Stomach (tissue), 9 donors: ENCODE results near the gene FAM222A. TPM values are rescaled to one million over a fixed set of nuclear protein-coding genes. Genes with fewer than 3 reads are reported as not detected.

Experiments
- DNase-seq, 2 donors: peaks; one replicate each; pipeline versions ENCODE4 v3.0.0 to v3.0.0-alpha.2; 2013 to 2019
- H3K27ac ChIP-seq, 5 donors: fragments of 200-600 bp in 4 of 5; sonication (generic) in 4 of 5; one replicate each; pipeline ENCODE4 v1.5.1; 2013 to 2019; ENCODE audit warnings: mild to moderate bottlenecking in 1 of 5, moderate library complexity in 1 of 5
- H3K27me3 ChIP-seq, 3 donors: fragments of 200-600 bp; sonication (generic); one replicate each; pipeline ENCODE4 v1.5.1; 2017 to 2019; ENCODE audit warnings: mixed run types in 1 of 3
- H3K36me3 ChIP-seq, 4 donors: fragments of 200-600 bp; sonication (generic); 1 replicate in 3 of 4; 2 replicates in 1 of 4; pipeline ENCODE4 v1.5.1; 2016 to 2019
- H3K4me1 ChIP-seq, 4 donors: fragments of 200-600 bp; sonication (generic); one replicate each; pipeline ENCODE4 v1.5.1; 2016 to 2019
- H3K4me3 ChIP-seq, 4 donors: fragments of 200-600 bp; sonication (generic) in 3 of 4; one replicate each; pipeline ENCODE4 v1.5.1; 2016 to 2019; ENCODE audit warnings: mild to moderate bottlenecking in 1 of 4
- H3K9me3 ChIP-seq, 4 donors: fragments of 200-600 bp; sonication (generic); one replicate each; pipeline ENCODE4 v1.5.1; 2016 to 2019
- CTCF ChIP-seq, 7 experiments: fragments of 450-650 bp in 4 of 7; fragments of 200-600 bp in 3 of 7; sonication (generic) in 3 of 7; IDR thresholded peaks; one replicate each; pipeline ENCODE4 v1.5.1; 2016 to 2019; ENCODE audit warnings: antibody characterized with exemption in 7 of 7, control low read depth in 2 of 7, mild to moderate bottlenecking in 1 of 7
- EP300 ChIP-seq: sonication (generic); formaldehyde crosslinking; IDR thresholded peaks from one replicate; pipeline ENCODE4 v1.6.1; 2017; ENCODE audit warnings: antibody characterized with exemption
- POLR2A ChIP-seq, 4 donors: fragments of 450-650 bp; IDR thresholded peaks; one replicate each; pipeline ENCODE4 v1.6.1; 2016; ENCODE audit warnings: antibody characterized with exemption in 4 of 4, control low read depth in 2 of 4, mild to moderate bottlenecking in 1 of 4, moderate library complexity in 1 of 4
- POLR2AphosphoS5 ChIP-seq, 3 donors: sonication (generic); formaldehyde crosslinking; IDR thresholded peaks; one replicate each; pipeline ENCODE4 v1.6.1; 2016; ENCODE audit warnings: antibody characterized with exemption in 3 of 3
- WGBS, 5 donors: extraction: QIAGEN DNeasy Blood & Tissue Kit in 3 of 5; methylation state at CpG; one replicate each; pipeline versions ENCODE4 v1.1.5 to v1.1.7; 2013 to 2018; 5-methylcytosine and 5-hydroxymethylcytosine counted together
- intact Hi-C: fragments of 100-400 bp; cut with DNase I; formaldehyde crosslinking; loops from one replicate; pipeline ENCODE4 v1.15.1; 2023; ENCODE audit warnings: low total_unique reads
- polyA plus RNA-seq, 3 donors: library from polyadenylated mRNA; stranded (reverse); fragments of 200-250 nt; gene quantifications; one replicate each; pipeline ENCODE4 v1.2.3, GENCODE V29; 2013
- total RNA-seq, 5 donors: library from RNA; depleted of rRNA; stranded (reverse); fragments of >200 nt; gene quantifications; one replicate each; pipeline versions ENCODE4 v1.1.0 to v1.2.3, GENCODE V29; 2014 to 2016
- donor health status: healthy with polysubstance abuse.
- donor health status: Bipolar disorder and iron deficiency.
- donor health status: healthy.

FAM222A gene
- total and polyA plus RNA-seq, 8 donors, result 1.7 to 19.7 (median 4.5) TPM

GRCh38 chr12:109778684-109779083 is 65.1 kb downstream of the FAM222A start:
- H3K36me3 ChIP-seq, result no peaks in the 10 kb centered on the region
- no peak for TF ChIP-seq CTCF (IDR thresholded peaks at IDR 0.05)
- TF ChIP-seq POLR2AphosphoS5 (IDR thresholded peaks at IDR 0.05), result no peak
- H3K9me3 ChIP-seq, result peaks cover 0 to 12% (median 5%) of the 10 kb centered on the region in 4 donors
- peaks cover 0 to 19% (median 0%) of the 10 kb centered on the region in 3 donors for H3K27me3 ChIP-seq
- no peak for DNase-seq
- H3K4me1 ChIP-seq, result peaks cover 0 to 4% (median 2%) of the 10 kb centered on the region in 4 donors
- WGBS, 5 donors, result 45 to 100% (median 93%) methylated on average over 1 of the region's 1 CpG
- H3K4me3 ChIP-seq, result no peak overlapping the region
- intact Hi-C loops, result loop anchor here (10.0 kb wide), 1 partner anchor 254 kb away; no protein-coding TSS in a partner anchor
- H3K27ac ChIP-seq, result no peak overlapping the region

- Histone ChIP-seq H3K27ac (no peak overlapping the region), H3K27me3 (peaks cover 0 to 18% (median 0%) of the 10 kb centered on the region in 3 donors), H3K9me3 (peaks cover 0 to 12% (median 5%) of the 10 kb centered on the region in 4 donors), H3K4me1 (no peaks in the 10 kb centered on the region), H3K36me3 (no peaks in the 10 kb centered on the region), H3K4me3 (no peak overlapping the region)
- 90 to 93% (median 92%) methylated on average over 6 of the region's 6 CpGs for whole genome bisulfite sequencing, 5 donors
- intact Hi-C loops, result loop anchor here (10.0 kb wide), 1 partner anchor 255 kb away; no protein-coding TSS in a partner anchor
- no peak for DNase-seq
- TF ChIP-seq POLR2AphosphoS5 (IDR thresholded peaks at IDR 0.05), result no peak
- TF ChIP-seq EP300, result no peak
- TF ChIP-seq CTCF (IDR thresholded peaks at IDR 0.05), result no peak
- TF ChIP-seq POLR2A (IDR thresholded peaks at IDR 0.05), result no peak
Observed at GRCh38 chr12:109779382-109779781, 65.8 kb downstream of the FAM222A start.

GRCh38 chr12:109781668-109782325 is 68.2 kb downstream of the FAM222A start:
- no peak for DNase-seq
- H3K4me3 ChIP-seq, result no peak overlapping the region

GRCh38 chr12:109782326-109782703 is 68.7 kb downstream of the FAM222A start:
- H3K4me1 ChIP-seq, result no peaks in the 10 kb centered on the region
- no peak overlapping the region for H3K27ac ChIP-seq
- intact Hi-C loops, result no loop called here
- 85 to 90% (median 86%) methylated on average over 7 to 9 of the region's 9 CpGs for WGBS, 5 donors
- H3K27me3 ChIP-seq, result peaks cover 0 to 13% (median 0%) of the 10 kb centered on the region in 3 donors
- no peak for DNase-seq
- H3K4me3 ChIP-seq, result no peak overlapping the region
- peaks cover 0 to 12% (median 5%) of the 10 kb centered on the region in 4 donors for H3K9me3 ChIP-seq
- no peaks in the 10 kb centered on the region for H3K36me3 ChIP-seq
- TF ChIP-seq POLR2A (IDR thresholded peaks at IDR 0.05) (no peak), POLR2AphosphoS5 (IDR thresholded peaks at IDR 0.05) (no peak), CTCF (IDR thresholded peaks at IDR 0.05) (no peak), EP300 (no peak)

More at GRCh38 chr12:109781668-109782325, 68.2 kb downstream of the FAM222A start:
- Histone ChIP-seq H3K36me3 (no peaks in the 10 kb centered on the region), H3K9me3 (peaks cover 0 to 12% (median 5%) of the 10 kb centered on the region in 4 donors), H3K4me1 (no peaks in the 10 kb centered on the region), H3K27me3 (peaks cover 0 to 13% (median 0%) of the 10 kb centered on the region in 3 donors), H3K27ac (no peak overlapping the region)
- 78 to 85% (median 82%) methylated on average over 10 of the region's 10 CpGs for WGBS, 5 donors
- no peak for TF ChIP-seq EP300
- TF ChIP-seq POLR2A (IDR thresholded peaks at IDR 0.05), result no peak
- no peak for TF ChIP-seq CTCF (IDR thresholded peaks at IDR 0.05)
- no peak for TF ChIP-seq POLR2AphosphoS5 (IDR thresholded peaks at IDR 0.05)
- intact Hi-C loops, result no loop called here
